SU-DHL-6 (cell line): ENCODE data around the gene PDE4D.

Source experiments
- H2AFZ ChIP-seq: fragments of 200-600 bp; sonication (generic); 2 replicates; pipeline ENCODE4 v1.6.1; 2014; ENCODE audit warnings: low read depth, mild to moderate bottlenecking, moderate library complexity, mixed read lengths, antibody characterized with exemption, low read length; ENCODE audit not compliant: severe bottlenecking
- H3F3A ChIP-seq: fragments of 200-600 bp; shearing (Covaris generic); 2 replicates; pipeline ENCODE4 v1.6.0; 2016; ENCODE audit warnings: antibody characterized with exemption, mild to moderate bottlenecking; ENCODE audit not compliant: insufficient read depth
- H3K27ac ChIP-seq: fragments of 200-600 bp; sonication (generic); 2 replicates; pipeline ENCODE4 v1.5.1; 2016; ENCODE audit warnings: low read depth, mild to moderate bottlenecking, low read length, moderate library complexity, mixed read lengths
- H3K27me3 ChIP-seq: fragments of 200-600 bp; sonication (generic), shearing (Covaris generic); 2 replicates; pipeline ENCODE4 v1.6.0; 2014; ENCODE audit warnings: mild to moderate bottlenecking, low read length
- H3K36me3 ChIP-seq: fragments of 200-600 bp; sonication (generic); 2 replicates; pipeline ENCODE4 v1.6.1; 2014; ENCODE audit warnings: mild to moderate bottlenecking, low read length, mixed read lengths
- H3K4me2 ChIP-seq: fragments of 300-600, 200-600 bp; shearing (Covaris generic), sonication (generic); 2 replicates; pipeline ENCODE4 v1.6.0; 2014; ENCODE audit warnings: low read length, low read depth, mild to moderate bottlenecking; ENCODE audit not compliant: poor library complexity, severe bottlenecking
- H3K4me3 ChIP-seq: fragments of 200-600 bp; sonication (generic); 2 replicates; pipeline ENCODE4 v1.5.1; 2014; ENCODE audit warnings: antibody characterized with exemption, low read length, mild to moderate bottlenecking, mixed read lengths; ENCODE audit not compliant: insufficient read depth, poor library complexity, severe bottlenecking
- H3K79me2 ChIP-seq: fragments of 200-600 bp; sonication (generic); 2 replicates; pipeline ENCODE4 v1.6.1; 2014; ENCODE audit warnings: mild to moderate bottlenecking, low read length, moderate library complexity; ENCODE audit not compliant: insufficient read depth
- H3K9ac ChIP-seq: fragments of 200-600 bp; sonication (generic); 2 replicates; pipeline ENCODE4 v1.7.0; 2014; ENCODE audit warnings: mild to moderate bottlenecking, low read length
- H3K9me2 ChIP-seq: fragments of 200-600 bp; sonication (generic); replicated peaks from 2 replicates; pipeline ENCODE4 v1.6.1; 2014; ENCODE audit warnings: low read length; ENCODE audit not compliant: insufficient read depth
- H3K9me3 ChIP-seq: fragments of 200-600 bp; sonication (generic); 2 replicates; pipeline ENCODE4 v1.6.1; 2014; ENCODE audit warnings: low read length, mixed read lengths; ENCODE audit not compliant: insufficient read depth
- H4K20me1 ChIP-seq: fragments of 200-600 bp; sonication (generic); 2 replicates; pipeline ENCODE4 v1.6.1; 2014; ENCODE audit warnings: low read depth, mild to moderate bottlenecking, antibody characterized with exemption, low read length, moderate library complexity, mixed read lengths
- EZH2phosphoT487 ChIP-seq: fragments of 200-600 bp; sonication (generic), shearing (Covaris generic); conservative IDR thresholded peaks from 2 replicates; pipeline ENCODE4 v1.6.1; 2018; ENCODE audit warnings: mild to moderate bottlenecking, antibody characterized with exemption, low read length, moderate library complexity, mixed read lengths
- TF ChIP-seq, protein P1 (sequence below): fragments of 200-600 bp; sonication (generic); IDR thresholded peaks from one replicate; pipeline ENCODE4 v1.5.1; 2017; ENCODE audit warnings: antibody characterized with exemption, mild to moderate bottlenecking, low read length, moderate library complexity; ENCODE audit not compliant: insufficient read depth, poor library complexity, severe bottlenecking

The PDE4D gene

DNA sequence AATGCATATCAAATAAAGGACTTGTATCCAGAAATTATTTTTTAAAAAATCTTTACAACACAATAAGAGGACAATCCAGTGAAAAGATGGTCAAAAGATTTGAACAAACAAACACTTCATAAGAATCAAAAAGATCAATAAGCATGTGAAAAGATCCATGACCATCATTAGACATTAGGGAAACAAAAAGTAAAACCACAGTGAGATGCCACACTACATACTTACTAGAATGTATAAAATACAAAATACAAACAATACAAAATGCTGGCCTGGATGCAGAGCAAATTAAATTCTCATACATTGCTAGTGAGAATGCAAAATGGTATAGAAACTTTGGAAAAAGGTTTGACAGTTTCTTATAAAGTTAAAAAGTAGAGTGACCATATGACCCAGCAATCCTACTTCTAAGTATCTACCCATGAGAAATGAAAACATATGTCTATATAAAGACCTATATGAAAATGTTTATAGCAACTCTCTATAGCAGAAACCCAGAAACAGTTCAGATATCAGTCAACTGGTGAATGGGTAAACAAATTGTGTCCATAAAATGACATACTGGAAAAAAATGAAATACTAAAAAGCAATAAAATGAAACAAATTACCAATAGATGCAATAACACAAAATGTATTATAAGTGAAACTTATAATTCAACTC lies 884.6 kb downstream of the PDE4D start:
- Histone ChIP-seq H3K4me2 (no peak overlapping the region), H3K9me2 (no peaks in the 10 kb centered on the region), H3K9me3 (no peaks in the 10 kb centered on the region), H3K79me2 (no peaks in the 10 kb centered on the region), H3K27me3 (no peaks in the 10 kb centered on the region), H4K20me1 (no peaks in the 10 kb centered on the region), H3K36me3 (no peaks in the 10 kb centered on the region), H2AFZ (no peak overlapping the region), H3K27ac (no peak overlapping the region), H3K9ac (no peak overlapping the region), H3F3A (no peaks in the 10 kb centered on the region), H3K4me3 (no peak overlapping the region)
- TF ChIP-seq, protein P1, sequence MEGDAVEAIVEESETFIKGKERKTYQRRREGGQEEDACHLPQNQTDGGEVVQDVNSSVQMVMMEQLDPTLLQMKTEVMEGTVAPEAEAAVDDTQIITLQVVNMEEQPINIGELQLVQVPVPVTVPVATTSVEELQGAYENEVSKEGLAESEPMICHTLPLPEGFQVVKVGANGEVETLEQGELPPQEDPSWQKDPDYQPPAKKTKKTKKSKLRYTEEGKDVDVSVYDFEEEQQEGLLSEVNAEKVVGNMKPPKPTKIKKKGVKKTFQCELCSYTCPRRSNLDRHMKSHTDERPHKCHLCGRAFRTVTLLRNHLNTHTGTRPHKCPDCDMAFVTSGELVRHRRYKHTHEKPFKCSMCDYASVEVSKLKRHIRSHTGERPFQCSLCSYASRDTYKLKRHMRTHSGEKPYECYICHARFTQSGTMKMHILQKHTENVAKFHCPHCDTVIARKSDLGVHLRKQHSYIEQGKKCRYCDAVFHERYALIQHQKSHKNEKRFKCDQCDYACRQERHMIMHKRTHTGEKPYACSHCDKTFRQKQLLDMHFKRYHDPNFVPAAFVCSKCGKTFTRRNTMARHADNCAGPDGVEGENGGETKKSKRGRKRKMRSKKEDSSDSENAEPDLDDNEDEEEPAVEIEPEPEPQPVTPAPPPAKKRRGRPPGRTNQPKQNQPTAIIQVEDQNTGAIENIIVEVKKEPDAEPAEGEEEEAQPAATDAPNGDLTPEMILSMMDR = no peak

DNA sequence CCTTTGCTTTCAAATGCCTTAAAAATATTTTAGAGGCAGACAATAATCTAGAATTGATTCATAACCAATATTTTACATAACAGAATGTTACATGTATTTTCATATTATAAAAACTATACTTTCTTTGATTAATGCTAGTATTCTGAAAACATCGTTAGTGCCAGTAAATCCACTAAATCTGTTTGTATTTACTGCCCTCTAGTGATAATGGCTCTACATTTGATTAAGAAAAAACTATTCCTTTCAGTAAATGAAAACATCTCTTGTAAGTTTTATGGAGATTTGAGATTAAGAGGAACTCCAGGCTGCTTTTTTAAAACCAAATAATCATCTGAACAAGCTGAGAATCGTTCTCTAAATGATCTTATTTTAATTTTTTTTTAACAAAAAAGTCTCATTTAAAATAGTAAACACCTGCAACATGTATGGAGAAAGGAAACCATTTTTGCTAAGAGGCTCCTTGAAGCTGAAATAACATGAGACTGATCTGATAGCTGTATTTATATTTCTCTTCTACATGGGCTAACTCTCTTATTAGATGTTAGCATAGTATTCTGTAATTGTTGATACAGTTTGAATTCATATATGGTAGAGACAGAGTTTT lies 886.0 kb downstream of the PDE4D start:
- no peaks in the 10 kb centered on the region for H3K79me2 ChIP-seq
- no peaks in the 10 kb centered on the region for H3K9me2 ChIP-seq
- H3K27ac ChIP-seq = no peak overlapping the region
- TF ChIP-seq, protein P1 = peak; percentile 47
- TF ChIP-seq EZH2phosphoT487 = no peak
- H3K4me2 ChIP-seq = no peak overlapping the region
- H3K4me3 ChIP-seq = no peak overlapping the region
- H3K27me3 ChIP-seq = no peaks in the 10 kb centered on the region
- H3F3A ChIP-seq = no peaks in the 10 kb centered on the region
- H3K9ac ChIP-seq = no peak overlapping the region
- no peaks in the 10 kb centered on the region for H4K20me1 ChIP-seq
- no peaks in the 10 kb centered on the region for H3K9me3 ChIP-seq
- H2AFZ ChIP-seq = no peak overlapping the region
- H3K36me3 ChIP-seq = no peaks in the 10 kb centered on the region

DNA sequence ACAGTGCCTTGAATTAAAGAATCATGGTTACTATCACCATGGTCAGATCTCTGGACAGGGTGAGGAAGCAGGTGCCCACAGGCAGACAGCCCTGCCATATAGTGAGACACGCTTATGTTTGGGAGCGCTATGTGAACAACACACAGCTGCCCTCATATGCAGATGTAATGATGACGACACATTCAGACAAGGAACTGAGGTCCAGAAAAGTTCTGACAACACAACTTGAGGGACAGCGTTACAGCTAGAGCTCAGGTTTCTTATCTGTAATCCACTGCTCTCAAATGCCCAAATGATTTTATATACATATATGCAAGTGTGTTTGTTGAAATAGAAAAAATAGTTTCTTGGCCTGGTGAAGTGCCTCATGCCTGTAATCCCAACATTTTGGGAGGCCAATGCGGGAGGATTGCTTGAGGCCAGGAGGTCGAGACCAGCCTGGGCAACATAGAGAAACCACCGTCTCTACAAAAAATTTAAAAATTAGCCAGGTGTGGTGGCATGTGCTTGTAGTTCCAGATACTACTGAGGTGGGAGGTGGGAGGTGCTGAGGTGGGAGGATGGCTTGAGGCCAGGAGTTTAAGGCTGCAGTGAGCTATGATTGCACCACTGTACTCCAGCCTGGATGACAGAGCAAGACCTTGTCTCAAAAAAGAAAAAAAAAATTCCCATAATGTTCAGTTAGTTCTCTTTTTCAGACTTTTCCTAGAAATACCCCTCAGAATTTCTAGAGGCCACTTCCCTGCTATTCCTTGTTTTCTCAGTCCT lies 887.4 kb downstream of the PDE4D start:
- Histone ChIP-seq H3K79me2 (no peaks in the 10 kb centered on the region), H3K27me3 (no peaks in the 10 kb centered on the region)

More for the DNA sequence above, 887.4 kb downstream of the PDE4D start:
- no peak overlapping the region for H2AFZ ChIP-seq
- no peak overlapping the region for H3K4me3 ChIP-seq
- no peaks in the 10 kb centered on the region for H3K36me3 ChIP-seq
- H3K9me2 ChIP-seq = no peaks in the 10 kb centered on the region
- H3K9ac ChIP-seq = no peak overlapping the region
- H3K4me2 ChIP-seq = no peak overlapping the region
- no peak overlapping the region for H3K27ac ChIP-seq
- H3K9me3 ChIP-seq = no peaks in the 10 kb centered on the region
- H4K20me1 ChIP-seq = no peaks in the 10 kb centered on the region
- no peaks in the 10 kb centered on the region for H3F3A ChIP-seq
- TF ChIP-seq EZH2phosphoT487 = no peak
- TF ChIP-seq, protein P1 = no peak
